Placental pericyte (primary cell): ENCODE measurements around the gene PDCD5. TPM values are rescaled to one million over a fixed set of nuclear protein-coding genes. Genes with fewer than 3 reads are reported as not detected.

Experiments
- small RNA-seq: library from RNA; depleted of rRNA; stranded (forward); fragments of <200 nt; gene quantifications from one replicate; pipeline ENCODE3, GENCODE V24; 2012; ENCODE audit warnings: low replicate concordance
- total RNA-seq: library from RNA; depleted of rRNA; stranded (reverse); fragments of >200 nt; gene quantifications from 2 replicates; pipeline ENCODE4 v1.2.3, GENCODE V29; 2012

PDCD5 gene, protein sequence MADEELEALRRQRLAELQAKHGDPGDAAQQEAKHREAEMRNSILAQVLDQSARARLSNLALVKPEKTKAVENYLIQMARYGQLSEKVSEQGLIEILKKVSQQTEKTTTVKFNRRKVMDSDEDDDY
- 62.7 and 99.1 TPM in 2 replicates for total RNA-seq

DNA sequence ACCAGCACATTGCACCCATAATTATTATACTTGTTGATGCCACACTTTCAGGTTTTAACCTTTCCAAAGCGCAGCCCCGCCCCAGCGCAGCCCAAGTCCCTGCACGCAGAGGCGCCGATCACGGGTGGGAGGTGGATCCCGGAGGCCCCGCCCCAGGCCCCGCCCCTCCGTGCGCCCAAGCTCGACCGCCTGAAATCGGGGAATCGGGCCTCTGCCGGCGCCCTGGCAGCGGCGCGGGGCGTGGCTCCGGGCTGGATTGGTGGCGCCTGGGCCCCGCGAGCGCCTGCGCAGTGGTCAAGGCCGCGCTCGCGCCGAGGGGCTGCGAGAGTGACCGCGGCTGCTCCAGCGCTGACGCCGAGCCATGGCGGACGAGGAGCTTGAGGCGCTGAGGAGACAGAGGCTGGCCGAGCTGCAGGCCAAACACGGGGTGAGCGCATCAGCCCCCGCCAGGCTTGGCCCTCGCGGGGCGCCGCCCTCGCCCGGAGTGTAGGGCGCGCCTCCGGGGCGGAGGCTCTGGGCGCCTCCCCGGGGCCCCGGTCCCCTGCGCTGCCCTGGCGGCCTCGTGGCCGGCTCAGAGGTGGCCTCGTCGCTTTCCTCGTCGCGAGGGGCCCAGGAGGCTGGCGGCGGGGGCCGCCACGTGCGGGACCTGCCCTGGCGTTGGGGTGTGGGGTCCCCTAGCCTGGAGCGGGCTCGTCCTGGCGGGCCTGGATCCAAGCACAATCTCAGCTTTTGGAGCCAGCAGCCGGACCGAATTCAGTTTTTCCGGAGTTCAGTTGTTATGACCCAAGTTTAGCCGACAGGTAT lies at the start of gene PDCD5:
Gene PDCD5, plus strand, starts transcription at position 290 of the 804 bp plus-strand sequence. Its CDS starts 72 bp downstream, at position 362.

Small RNA genes lying within 50 kb of the gene (small RNA-seq; reads per million reads assigned to genes)
- 0.55 reads per million, percentile 22 among the genes with 10 or more reads in this experiment for gene SNORA68B

Other genes with a start within 250 kb of the PDCD5 start
- gene ZNF507, start 235.6 kb upstream of the PDCD5 start, total RNA-seq, result 13.8 and 14.6 TPM in 2 replicates
- gene DPY19L3, start 175.4 kb upstream of the PDCD5 start, total RNA-seq, result 27.4 and 42.9 TPM in 2 replicates
- gene ANKRD27, start 94.0 kb downstream of the PDCD5 start, total RNA-seq, result 33.3 and 39.5 TPM in 2 replicates
- 0.29 and 0.88 TPM in 2 replicates for gene RGS9BP, start 94.7 kb downstream of the PDCD5 start, total RNA-seq
- gene NUDT19, start 110.6 kb downstream of the PDCD5 start, total RNA-seq, result 4.8 and 12.0 TPM in 2 replicates
- gene TDRD12, start 138.6 kb downstream of the PDCD5 start, total RNA-seq, result 0.14 and 0.22 TPM in 2 replicates